SK-N-SH treated with all-trans-retinoic acid at 6 μM for 48 hours (cell line): ENCODE measurements around the gene CD40.

ENCODE experiments used
- ATAC-seq: fragments of 200-7000 bp; cut with Tn5 transposase; 3 replicates; pipeline ENCODE4 v1.9.1; 2020; ENCODE audit warnings: mild to moderate bottlenecking, moderate library complexity
- ARNTL ChIP-seq: fragments of 450-650 bp; formaldehyde crosslinking; IDR thresholded peaks from 2 replicates; pipeline ENCODE4 v1.5.0; 2020; ENCODE audit warnings: low read depth, mild to moderate bottlenecking, moderate library complexity, borderline replicate concordance
- BACH2 ChIP-seq: fragments of 250-450 bp; sonication (Bioruptor Pico); IDR thresholded peaks from 2 replicates; pipeline ENCODE4 v1.9.0; 2021; ENCODE audit warnings: mild to moderate bottlenecking, borderline replicate concordance
- CREB5 ChIP-seq: fragments of 250-450 bp; sonication (Bioruptor Pico); IDR thresholded peaks from 2 replicates; pipeline ENCODE4 v1.5.1; 2020; ENCODE audit warnings: low read depth, mild to moderate bottlenecking, moderate library complexity
- CSDC2 ChIP-seq: fragments of 250-450 bp; sonication (Bioruptor Pico); IDR thresholded peaks from 2 replicates; pipeline ENCODE4 v1.5.0; 2020; ENCODE audit warnings: mild to moderate bottlenecking, moderate library complexity
- ESRRG ChIP-seq: fragments of 250-450 bp; sonication (Bioruptor Pico); IDR thresholded peaks from 2 replicates; pipeline ENCODE4 v1.6.1; 2021; ENCODE audit warnings: mild to moderate bottlenecking
- GLIS3 ChIP-seq: fragments of 250-450 bp; sonication (Bioruptor Pico); IDR thresholded peaks from 2 replicates; pipeline ENCODE4 v1.5.0; 2020; ENCODE audit warnings: mild to moderate bottlenecking, moderate library complexity
- ISL1 ChIP-seq: fragments of 250-450 bp; sonication (Bioruptor Pico); IDR thresholded peaks from 2 replicates; pipeline ENCODE4 v2.1.2; 2022; ENCODE audit warnings: mild to moderate bottlenecking, moderate library complexity
- OSR1 ChIP-seq: fragments of 250-450 bp; sonication (Bioruptor Pico); IDR thresholded peaks from 2 replicates; pipeline ENCODE4 v1.8.0; 2022; ENCODE audit warnings: moderate library complexity, mild to moderate bottlenecking, inconsistent platforms
- POU6F1 ChIP-seq: fragments of 250-450 bp; sonication (Bioruptor Pico); IDR thresholded peaks from 2 replicates; pipeline ENCODE4 v1.8.0; 2021; ENCODE audit warnings: low read depth, mild to moderate bottlenecking, moderate library complexity, borderline replicate concordance
- PPARA ChIP-seq: fragments of 250-450 bp; sonication (Bioruptor Pico); IDR thresholded peaks from 2 replicates; pipeline ENCODE4 v1.5.0; 2020; ENCODE audit warnings: mild to moderate bottlenecking, borderline replicate concordance
- SNAI2 ChIP-seq: fragments of 250-450 bp; sonication (Bioruptor Pico); IDR thresholded peaks from 2 replicates; pipeline ENCODE4 v1.5.0; 2020; ENCODE audit warnings: mild to moderate bottlenecking, moderate library complexity
- TCF4 ChIP-seq: fragments of 250-450 bp; sonication (Bioruptor Pico); IDR thresholded peaks from 2 replicates; pipeline ENCODE4 v1.8.0; 2021; ENCODE audit warnings: mild to moderate bottlenecking, moderate library complexity, borderline replicate concordance
- TOX ChIP-seq: fragments of 250-450 bp; sonication (Bioruptor Pico); IDR thresholded peaks from 2 replicates; pipeline ENCODE4 v1.8.0; 2021; ENCODE audit warnings: mild to moderate bottlenecking, moderate library complexity, borderline replicate concordance
- TSHZ2 ChIP-seq: fragments of 250-450 bp; sonication (Bioruptor Pico); IDR thresholded peaks from 2 replicates; pipeline ENCODE4 v1.5.0; 2020; ENCODE audit warnings: mild to moderate bottlenecking, moderate library complexity
- ZC3H10 ChIP-seq: fragments of 250-450 bp; sonication (Bioruptor Pico); IDR thresholded peaks from 2 replicates; pipeline ENCODE4 v1.5.1; 2021; ENCODE audit warnings: mild to moderate bottlenecking, moderate library complexity
- ZFP3 ChIP-seq: fragments of 250-450 bp; sonication (Bioruptor Pico); IDR thresholded peaks from 2 replicates; pipeline ENCODE4 v1.5.0; 2020; ENCODE audit warnings: mild to moderate bottlenecking, moderate library complexity
- ZFP30 ChIP-seq: fragments of 450-650 bp; formaldehyde crosslinking; IDR thresholded peaks from 2 replicates; pipeline ENCODE4 v1.5.0; 2022; ENCODE audit warnings: mild to moderate bottlenecking, moderate library complexity
- ZNF565 ChIP-seq: fragments of 450-650 bp; formaldehyde crosslinking; conservative IDR thresholded peaks from 2 replicates; pipeline ENCODE4 v1.5.0; 2020; ENCODE audit warnings: low read depth, mild to moderate bottlenecking, moderate library complexity
- ZNF70 ChIP-seq: fragments of 450-650 bp; formaldehyde crosslinking; IDR thresholded peaks from 2 replicates; pipeline ENCODE4 v1.5.0; 2020; ENCODE audit warnings: mild to moderate bottlenecking, moderate library complexity
- ZNF8 ChIP-seq: fragments of 450-650 bp; formaldehyde crosslinking; IDR thresholded peaks from 2 replicates; pipeline ENCODE4 v1.5.0; 2020; ENCODE audit warnings: mild to moderate bottlenecking, moderate library complexity
- TF ChIP-seq, protein P1 (sequence below): fragments of 250-450 bp; sonication (Bioruptor Pico); IDR thresholded peaks from 2 replicates; pipeline ENCODE4 v1.8.0; 2020; ENCODE audit warnings: mild to moderate bottlenecking, moderate library complexity, borderline replicate concordance

CD40 gene

DNA sequence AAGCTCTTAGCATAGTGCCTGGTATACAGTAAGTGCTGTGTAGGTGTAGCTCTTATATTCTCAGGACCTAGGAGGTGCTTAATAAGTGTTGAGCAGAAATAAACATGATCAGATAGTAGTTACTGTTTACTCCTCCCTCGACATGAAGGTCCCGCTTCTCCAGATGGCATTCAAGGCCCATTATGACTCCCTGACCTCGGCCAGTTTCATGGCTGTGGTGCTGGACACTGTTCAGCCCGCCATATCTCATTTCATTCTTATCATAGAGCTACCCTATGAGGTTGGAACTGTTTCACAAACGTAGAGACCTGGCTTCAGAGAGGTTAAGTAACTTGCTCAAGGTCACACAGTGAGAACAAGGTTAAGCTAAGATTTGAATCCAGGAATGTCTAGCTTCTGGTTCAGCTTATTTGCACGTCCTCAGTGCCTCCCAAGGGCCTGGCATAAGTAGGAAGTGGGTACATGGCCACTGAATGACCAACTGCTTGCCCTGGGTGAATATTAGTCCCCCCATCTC, 39.0 kb downstream of the CD40 start:
- TF ChIP-seq ZC3H10 (CRISPR knock-in tag) (no peak), ARNTL (CRISPR knock-in tag) (no peak), CREB5 (CRISPR knock-in tag) (no peak), ESRRG (CRISPR knock-in tag) (no peak), CSDC2 (CRISPR knock-in tag) (no peak), BACH2 (CRISPR knock-in tag) (no peak), ZFP3 (no peak), ZFP30 (no peak), ISL1 (CRISPR knock-in tag) (no peak), OSR1 (CRISPR knock-in tag) (no peak), TCF4 (no peak), GLIS3 (CRISPR knock-in tag) (no peak), ZNF8 (no peak), PPARA (no peak), SNAI2 (CRISPR knock-in tag) (no peak), ZNF565 (CRISPR knock-in tag) (no peak), TSHZ2 (CRISPR knock-in tag) (no peak), ZNF70 (CRISPR knock-in tag) (no peak)
- TF ChIP-seq, protein P1, sequence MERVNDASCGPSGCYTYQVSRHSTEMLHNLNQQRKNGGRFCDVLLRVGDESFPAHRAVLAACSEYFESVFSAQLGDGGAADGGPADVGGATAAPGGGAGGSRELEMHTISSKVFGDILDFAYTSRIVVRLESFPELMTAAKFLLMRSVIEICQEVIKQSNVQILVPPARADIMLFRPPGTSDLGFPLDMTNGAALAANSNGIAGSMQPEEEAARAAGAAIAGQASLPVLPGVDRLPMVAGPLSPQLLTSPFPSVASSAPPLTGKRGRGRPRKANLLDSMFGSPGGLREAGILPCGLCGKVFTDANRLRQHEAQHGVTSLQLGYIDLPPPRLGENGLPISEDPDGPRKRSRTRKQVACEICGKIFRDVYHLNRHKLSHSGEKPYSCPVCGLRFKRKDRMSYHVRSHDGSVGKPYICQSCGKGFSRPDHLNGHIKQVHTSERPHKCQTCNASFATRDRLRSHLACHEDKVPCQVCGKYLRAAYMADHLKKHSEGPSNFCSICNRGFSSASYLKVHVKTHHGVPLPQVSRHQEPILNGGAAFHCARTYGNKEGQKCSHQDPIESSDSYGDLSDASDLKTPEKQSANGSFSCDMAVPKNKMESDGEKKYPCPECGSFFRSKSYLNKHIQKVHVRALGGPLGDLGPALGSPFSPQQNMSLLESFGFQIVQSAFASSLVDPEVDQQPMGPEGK (CRISPR knock-in tag) = no peak
- ATAC-seq = no peak

- no peak for ATAC-seq
- TF ChIP-seq ZNF70 (CRISPR knock-in tag) (no peak), CSDC2 (CRISPR knock-in tag) (no peak), ZNF565 (CRISPR knock-in tag) (no peak), ESRRG (CRISPR knock-in tag) (no peak), TCF4 (no peak)
These were observed 39.5 kb downstream of the CD40 start for GRCh38 chr20:46157625-46158024.

DNA sequence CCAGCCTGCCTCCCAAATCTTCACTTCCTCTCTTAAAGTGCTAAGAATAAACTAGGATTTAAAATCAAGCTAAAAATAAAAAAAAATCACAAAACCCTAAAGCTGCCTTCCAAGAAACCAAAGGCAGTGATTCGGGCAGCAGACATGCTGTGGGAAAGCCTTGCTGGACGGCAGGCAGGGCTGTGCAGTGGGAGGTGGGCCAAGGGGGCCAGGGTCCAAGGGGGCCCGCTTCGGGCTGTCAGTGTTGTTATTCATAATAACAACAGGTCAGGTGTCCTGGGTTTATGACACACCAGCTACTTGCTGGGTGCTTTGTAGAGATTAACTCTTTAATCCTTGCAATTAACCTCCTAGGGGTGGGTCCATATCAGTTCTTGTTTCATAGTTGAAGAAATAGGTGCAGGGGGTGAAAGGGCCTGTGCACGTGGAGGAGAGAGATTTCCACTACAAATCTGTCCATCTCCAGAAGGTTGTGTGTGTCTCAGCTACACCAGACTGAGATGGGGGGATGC, 40.4 kb downstream of the CD40 start:
- TF ChIP-seq POU6F1 (CRISPR knock-in tag) (no peak), ARNTL (CRISPR knock-in tag) (no peak), ZFP3 (no peak), CREB5 (CRISPR knock-in tag) (no peak), TSHZ2 (CRISPR knock-in tag) (no peak), TOX (CRISPR knock-in tag) (no peak), ZNF70 (CRISPR knock-in tag) (no peak)
- no peak for ATAC-seq
